Left lung (tissue), 10 donors: ENCODE results near the gene PDHX. TPM values are rescaled to one million over a fixed set of nuclear protein-coding genes. Genes with fewer than 3 reads are reported as not detected.
"Not testable (repeated sequence)": the region's sequence is repeated elsewhere in the genome, so short reads cannot be mapped to it uniquely, and the experiment has no call there.

Experiments
- ATAC-seq: fragments of 200-7000 bp; cut with Tn5 transposase; one replicate; pipeline ENCODE4 v1.9.1; 2020; ENCODE audit warnings: moderate library complexity
- DNase-seq, 4 donors: peaks; one replicate each; pipeline ENCODE4 v3.0.0-alpha.2; 2013 to 2020
- H3K27ac ChIP-seq, 2 donors: fragments of 200-600 bp; sonication (generic) in 1 of 2; one replicate each; pipeline versions ENCODE4 v1.5.0 to v1.8.0; 2020 to 2021
- H3K27me3 ChIP-seq, 2 donors: fragments of 200-600 bp; sonication (generic) in 1 of 2; one replicate each; pipeline versions ENCODE4 v1.5.0 to v1.8.0; 2020 to 2021
- H3K36me3 ChIP-seq, 2 donors: fragments of 200-600 bp; sonication (generic) in 1 of 2; one replicate each; pipeline versions ENCODE4 v1.5.0 to v1.8.0; 2020 to 2021
- H3K4me1 ChIP-seq, 2 donors: fragments of 200-600 bp; one replicate each; pipeline ENCODE4 v1.8.0; 2021
- H3K4me3 ChIP-seq, 2 donors: fragments of 200-600 bp; sonication (generic) in 1 of 2; one replicate each; pipeline versions ENCODE4 v1.5.0 to v1.8.0; 2020 to 2021; ENCODE audit warnings: mild to moderate bottlenecking in 1 of 2
- H3K9me3 ChIP-seq, 2 donors: fragments of 200-600 bp; sonication (generic) in 1 of 2; one replicate each; pipeline versions ENCODE4 v1.5.0 to v1.8.0; 2020 to 2021
- CTCF ChIP-seq, 2 donors: fragments of 200-600 bp; sonication (generic) in 1 of 2; IDR thresholded peaks; one replicate each; pipeline versions ENCODE4 v1.5.0 to v1.8.0; 2021; ENCODE audit warnings: antibody characterized with exemption in 2 of 2
- intact Hi-C, 2 donors: fragments of 100-400 bp; cut with DNase I; formaldehyde crosslinking; loops; one replicate each; pipeline versions ENCODE4 v1.11.2 to v1.14.2; 2022
- polyA plus RNA-seq, 6 donors: library from polyadenylated mRNA; unstranded; fragments of 120-200 nt; gene quantifications; one replicate each; pipeline ENCODE4 v1.2.1, GENCODE V29; 2013; ENCODE audit not compliant: insufficient read length in 6 of 6
- total RNA-seq, 2 donors: library from RNA; stranded (reverse); fragmentation: NEBNext Ultra II Directional; extraction: Animal tissue kit (Norgen Biotek cat#: 25700); gene quantifications; one replicate each; pipeline ENCODE4 v1.2.1, GENCODE V29; 2021
- donor health status: DM: no; HTN: yes; CAD: no.
- donor health status: DM: no; HTN: no; CAD: no.

PDHX gene
- total and polyA plus RNA-seq, 8 donors, result 31.8 to 41.7 (median 35.0) TPM

GRCh38 chr11:34909415-34909814 is 7.0 kb upstream of the PDHX start:
- H3K27ac ChIP-seq, result peak overlapping the region in 1 of 2 donors; percentile 41
- peaks cover 0 to 23% of the 10 kb centered on the region in 2 donors for H3K4me1 ChIP-seq
- H3K9me3 ChIP-seq, result no peaks in the 10 kb centered on the region
- intact Hi-C loops, result no loop called here
- no peak for TF ChIP-seq CTCF (IDR thresholded peaks at IDR 0.05)
- no peak for ATAC-seq
- no peak for DNase-seq
- peaks cover 0 to 4% of the 10 kb centered on the region in 2 donors for H3K36me3 ChIP-seq
- no peak overlapping the region for H3K4me3 ChIP-seq
- H3K27me3 ChIP-seq, result no peaks in the 10 kb centered on the region

- intact Hi-C loops, result no loop called here
- no peak for TF ChIP-seq CTCF (IDR thresholded peaks at IDR 0.05)
- peak; percentile 48 for ATAC-seq
Observed at GRCh38 chr11:34909955-34910354, 6.5 kb upstream of the PDHX start.

GRCh38 chr11:34910817-34911216 is 5.6 kb upstream of the PDHX start:
- intact Hi-C loops, result no loop called here
- no peak for TF ChIP-seq CTCF (IDR thresholded peaks at IDR 0.05)
- H3K27ac ChIP-seq, result no peak overlapping the region
- ATAC-seq (no peak), DNase-seq (no peak)
- H3K27me3 ChIP-seq, result no peaks in the 10 kb centered on the region
- no peak overlapping the region for H3K4me3 ChIP-seq
- no peaks in the 10 kb centered on the region for H3K9me3 ChIP-seq
- H3K36me3 ChIP-seq, result peaks cover 0 to 4% of the 10 kb centered on the region in 2 donors
- peaks cover 0 to 31% of the 10 kb centered on the region in 2 donors for H3K4me1 ChIP-seq

More at GRCh38 chr11:34909955-34910354, 6.5 kb upstream of the PDHX start:
- Histone ChIP-seq H3K4me3 (no peak overlapping the region), H3K27me3 (no peaks in the 10 kb centered on the region), H3K27ac (peak overlapping the region in 1 of 2 donors; percentile 41), H3K36me3 (peaks cover 0 to 4% of the 10 kb centered on the region in 2 donors), H3K4me1 (peaks cover 0 to 27% of the 10 kb centered on the region in 2 donors), H3K9me3 (no peaks in the 10 kb centered on the region)
- DNase-seq, result no peak

- ATAC-seq (no peak), DNase-seq (no peak)
- Histone ChIP-seq H3K4me3 (no peak overlapping the region), H3K4me1 (peaks cover 0 to 31% of the 10 kb centered on the region in 2 donors), H3K9me3 (no peaks in the 10 kb centered on the region), H3K36me3 (peaks cover 0 to 4% of the 10 kb centered on the region in 2 donors), H3K27me3 (no peaks in the 10 kb centered on the region), H3K27ac (no peak overlapping the region)
- no peak for TF ChIP-seq CTCF (IDR thresholded peaks at IDR 0.05)
- intact Hi-C loops, result no loop called here
Observed at GRCh38 chr11:34911676-34912075, 4.7 kb upstream of the PDHX start.

- H3K4me3 ChIP-seq, H3K9me3 ChIP-seq, intact Hi-C loops, H3K27ac ChIP-seq, H3K36me3 ChIP-seq, H3K27me3 ChIP-seq, DNase-seq, ATAC-seq: not testable (repeated sequence)
- peaks cover 6 to 50% of the 10 kb centered on the region in 2 donors for H3K4me1 ChIP-seq
Observed at GRCh38 chr11:34913556-34913955, 2.9 kb upstream of the PDHX start.
